OCI-M1 (cell line): ENCODE measurements around the gene KLHDC2.
"Not testable (repeated sequence)": the region's sequence is repeated elsewhere in the genome, so short reads cannot be mapped to it uniquely, and the experiment has no call there.

ENCODE experiments used
- DNase-seq: peaks from one replicate; lab custom pipeline; 2025; lab: John Stamatoyannopoulos, UW

KLHDC2 gene

DNA sequence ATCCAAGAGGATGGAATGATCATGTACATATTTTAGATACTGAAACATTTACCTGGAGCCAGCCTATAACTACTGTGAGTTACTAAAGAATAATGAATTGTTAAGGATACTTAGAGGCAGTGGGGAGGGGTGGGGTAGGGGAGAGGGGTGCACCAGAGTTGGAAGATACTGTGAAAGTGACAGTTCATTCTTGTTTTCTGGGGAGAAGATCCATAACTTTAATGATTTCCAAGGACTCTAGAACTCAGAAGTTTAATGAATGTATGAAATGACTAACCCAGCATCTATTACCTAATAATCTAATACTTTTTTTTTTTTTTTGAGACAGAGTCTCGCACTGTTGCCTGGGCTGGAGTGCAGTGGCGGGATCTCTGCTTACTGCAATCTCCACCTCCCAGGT lies 10.5 kb downstream of the KLHDC2 start:
- no peak for DNase-seq

DNA sequence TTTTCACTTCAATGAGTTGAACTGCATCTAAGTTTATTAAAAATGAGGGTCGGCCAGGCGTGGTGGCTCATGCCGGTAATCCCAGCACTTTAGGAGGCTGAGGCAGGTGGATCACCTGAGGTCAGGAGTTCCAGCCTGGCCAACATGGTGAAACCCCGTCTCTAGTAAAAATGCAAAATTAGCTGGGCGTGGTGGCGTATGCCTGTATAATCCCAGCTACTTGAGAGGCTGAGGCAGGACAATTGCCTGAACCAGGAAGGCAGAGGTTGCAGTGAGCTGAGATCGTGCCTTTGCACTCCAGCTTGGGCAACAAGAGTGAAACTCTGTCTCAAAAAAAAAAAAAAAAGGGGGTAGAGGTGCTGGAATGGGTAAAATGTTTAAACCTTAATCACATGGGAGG lies 13.1 kb downstream of the KLHDC2 start:
- DNase-seq = not testable (repeated sequence)

DNA sequence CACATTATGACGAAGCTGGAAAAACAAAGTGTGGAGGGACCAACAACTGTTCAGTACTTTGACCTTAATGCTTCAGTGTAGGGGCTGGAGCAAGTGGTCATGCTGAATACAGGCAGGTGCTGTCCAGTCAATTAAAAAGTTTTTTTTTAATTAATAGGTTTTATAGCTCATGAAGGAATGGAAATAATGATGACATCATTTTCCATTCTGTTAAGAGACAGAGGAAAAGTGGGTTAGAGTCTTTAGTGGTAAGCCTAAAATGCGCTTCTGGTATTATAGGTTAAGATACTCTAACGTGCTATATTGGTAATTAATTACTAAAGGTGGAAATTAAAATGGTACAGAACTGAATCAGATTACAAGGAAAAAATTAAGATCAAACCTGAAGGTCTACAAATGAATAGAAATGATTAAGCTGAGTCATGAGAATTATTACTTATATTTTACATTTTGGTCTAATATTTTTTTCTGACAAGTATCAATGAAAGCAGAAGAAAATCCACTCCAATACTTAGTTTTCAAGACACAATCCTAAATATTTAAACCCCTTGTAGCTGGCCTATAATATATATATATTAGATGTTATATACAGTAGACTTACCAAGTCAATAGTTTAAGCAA lies 15.6 kb downstream of the KLHDC2 start:
- DNase-seq = no peak

DNA sequence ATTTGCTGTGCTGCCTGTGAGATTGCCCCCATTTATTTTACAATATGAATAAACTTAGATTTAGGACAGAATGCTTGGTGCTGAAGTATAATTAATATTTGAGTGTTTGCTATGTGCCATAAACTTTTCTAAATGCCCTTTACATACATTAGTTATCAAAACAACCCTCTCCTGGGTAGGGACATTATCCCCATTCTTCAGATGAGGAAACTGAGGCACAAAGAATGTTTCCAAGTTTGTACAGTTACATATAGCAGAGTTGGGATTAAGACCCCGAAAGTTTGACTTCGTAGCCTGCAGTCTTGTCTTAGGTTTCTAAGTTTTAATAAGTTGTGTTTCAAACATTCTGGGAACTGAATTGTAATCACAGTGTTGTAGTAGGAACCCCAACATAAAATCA lies 18.4 kb downstream of the KLHDC2 start:
- no peak for DNase-seq

DNA sequence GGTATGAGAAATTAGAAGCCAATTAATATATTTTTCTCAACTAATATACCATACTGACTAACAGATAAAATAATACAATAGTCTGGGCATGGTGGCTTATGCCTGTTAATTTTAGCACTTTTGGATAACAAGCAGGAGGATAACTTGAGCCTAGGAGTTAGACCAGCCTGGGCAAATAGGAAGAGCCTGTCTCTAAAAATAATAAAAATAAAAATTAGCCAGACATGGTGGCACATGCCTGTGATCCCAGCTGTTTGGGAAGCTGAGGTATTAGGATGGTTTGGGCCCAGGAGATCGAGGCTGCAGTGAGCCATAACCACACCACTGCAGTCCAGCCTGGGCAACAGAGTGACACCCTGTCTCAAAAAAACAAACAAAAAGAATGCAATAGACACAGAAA lies 24.7 kb downstream of the KLHDC2 start:
- no peak for DNase-seq

DNA sequence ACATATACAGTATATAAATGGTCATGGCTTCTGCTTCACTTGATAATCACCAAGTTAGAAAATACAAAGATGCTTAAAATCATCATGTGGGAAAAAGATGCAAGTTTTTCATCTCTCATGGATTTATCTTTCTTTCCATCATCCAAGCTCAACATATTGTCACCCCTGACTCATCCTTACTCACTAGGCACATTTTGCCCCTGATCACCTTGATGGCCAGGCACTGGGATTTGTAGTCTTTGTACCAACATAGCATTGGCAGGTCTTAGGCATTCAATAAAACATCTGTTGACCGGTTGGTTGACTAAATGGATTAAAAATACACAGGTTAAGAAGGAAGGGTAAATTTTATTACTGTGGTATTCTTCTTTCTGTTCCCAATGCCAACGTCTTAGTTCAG lies 28.1 kb downstream of the KLHDC2 start:
- no peak for DNase-seq

DNA sequence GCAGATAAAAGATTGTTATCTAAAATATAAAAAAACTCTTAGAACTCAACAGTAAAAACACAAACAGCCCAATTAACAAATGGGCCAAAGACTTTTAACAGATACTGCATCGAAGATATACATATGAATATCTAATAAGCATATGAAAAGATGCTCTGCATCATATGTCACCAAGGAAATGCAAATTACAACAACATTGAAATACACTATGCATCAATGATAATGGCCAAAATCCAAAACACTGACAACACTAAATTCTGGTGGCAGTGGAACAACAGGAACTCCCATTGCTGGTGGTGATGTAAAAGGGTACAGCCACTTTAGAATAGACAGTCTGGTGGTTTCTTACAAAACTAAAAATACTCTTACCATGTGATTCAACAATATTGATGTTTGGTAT lies 40.8 kb downstream of the KLHDC2 start:
- DNase-seq = no peak

DNA sequence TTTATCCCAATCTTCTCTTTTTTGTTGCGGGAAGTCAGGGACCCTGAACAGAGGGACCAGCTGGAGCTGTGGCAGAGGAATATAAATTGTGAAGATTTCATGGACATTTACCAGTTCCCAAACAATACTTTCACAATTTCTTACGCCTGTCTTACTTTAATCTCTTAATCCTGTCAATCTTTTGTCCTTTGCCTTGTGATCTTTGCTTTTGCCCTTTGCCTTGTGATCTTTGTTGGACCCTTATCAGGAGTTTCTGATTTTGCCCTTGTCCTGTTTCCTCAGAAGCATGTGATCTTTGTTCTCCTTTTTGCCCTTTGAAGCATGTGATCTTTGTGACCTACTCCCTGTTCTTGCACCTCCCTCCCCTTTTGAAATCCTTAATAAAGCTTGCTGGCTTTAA lies 48.2 kb downstream of the KLHDC2 start:
- not testable (repeated sequence) for DNase-seq

DNA sequence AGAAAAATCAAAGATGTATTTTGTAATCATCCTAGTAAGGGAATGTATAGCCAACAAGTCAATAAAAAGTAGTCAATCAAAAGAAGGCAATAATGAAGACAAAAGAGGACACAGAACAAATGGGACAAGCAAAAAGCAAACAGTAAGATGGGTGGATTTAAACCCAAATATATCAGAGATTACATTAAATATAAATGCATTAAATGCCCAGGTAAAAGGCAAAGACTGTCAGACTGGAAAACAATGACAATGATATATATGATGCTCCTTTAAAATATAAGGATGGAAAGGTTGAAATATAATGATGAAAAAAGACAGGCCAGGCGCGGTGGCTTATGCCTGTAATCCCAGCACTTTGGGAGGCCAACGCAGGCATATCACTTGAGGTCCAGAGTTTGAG lies 48.9 kb downstream of the KLHDC2 start:
- DNase-seq = no peak

DNA sequence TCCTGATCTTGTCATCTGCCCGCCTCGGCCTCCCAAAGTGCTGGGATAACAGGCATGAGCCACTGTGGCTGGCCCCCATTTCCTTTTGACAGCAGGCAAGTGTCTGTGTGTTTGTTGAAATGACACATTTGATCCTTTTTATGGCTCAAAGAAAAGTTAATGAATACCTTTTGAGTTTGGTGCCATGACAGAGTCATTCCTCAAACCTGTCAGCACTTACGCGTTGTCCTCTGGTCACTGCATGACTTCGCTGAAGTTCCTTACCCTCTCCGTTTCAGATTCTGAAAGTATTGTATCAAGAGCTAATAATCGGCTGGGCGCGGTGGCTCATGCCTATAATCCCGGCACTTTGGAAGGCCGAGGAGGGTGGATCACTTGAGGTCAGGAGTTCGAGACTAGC lies 52.2 kb downstream of the KLHDC2 start:
- no peak for DNase-seq

DNA sequence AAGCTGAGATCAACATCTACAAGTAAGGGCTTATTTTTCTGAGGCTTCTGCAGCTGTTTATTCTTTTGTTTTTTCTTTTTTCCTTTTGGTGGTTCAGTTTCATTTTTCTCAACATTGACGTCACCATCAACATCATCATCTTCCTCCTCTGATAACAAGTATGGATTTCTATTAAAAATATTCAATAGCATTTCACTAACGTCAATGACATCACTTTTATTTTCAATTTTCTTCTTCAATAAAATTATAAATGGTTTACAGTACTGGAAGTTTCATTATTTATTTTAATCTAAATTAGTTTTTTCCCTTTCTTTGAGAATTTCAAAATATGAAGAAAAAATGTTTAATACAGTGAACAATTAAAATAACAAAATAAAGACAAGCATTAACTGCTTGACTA lies 60.7 kb downstream of the KLHDC2 start:
- DNase-seq = no peak
